ENCODE results near the gene DUSP16. TPM values are rescaled to one million over a fixed set of nuclear protein-coding genes. Genes with fewer than 3 reads are reported as not detected.
A peak's percentile ranks its signal among the peaks of the same experiment; 100 is the strongest.

DUSP16 gene
- total RNA-seq, 1 experiment from 2014 or later: 63.9 TPM

GRCh38 chr12:12540261-12541013 lies 22.2 kb downstream of the DUSP16 start:
- peaks cover 29% of the 10 kb centered on the region for H3K36me3 Mint-ChIP-seq (ENCODE audit: insufficient read depth, unreplicated experiment)
- Histone ChIP-seq H3K27me3 (replicated peaks; ENCODE audit: control insufficient read depth, insufficient read depth, low read length) (no peaks in the 10 kb centered on the region), H3K36me3 (ENCODE audit: control insufficient read depth, insufficient read depth, low read length) (no peaks in the 10 kb centered on the region), H3K9me3 (no peaks in the 10 kb centered on the region), H3K4me3 (ENCODE audit: low read depth, low read length) (no peak overlapping the region), H3K4me1 (peaks cover 21% of the 10 kb centered on the region)
- ChIA-PET POLR2A (interaction anchor here (0.6 kb wide), 1 partner anchor 135 kb away, joined by 3 read pairs; no protein-coding TSS in a partner anchor), CTCF (no interaction called here)
- H3K27me3 Mint-ChIP-seq (ENCODE audit: insufficient read depth, unreplicated experiment): no peaks in the 10 kb centered on the region
- H3K4me1 Mint-ChIP-seq (ENCODE audit: low read depth, unreplicated experiment): peaks cover 25% of the 10 kb centered on the region
- no peak overlapping the region for H3K4me3 Mint-ChIP-seq (ENCODE audit: unreplicated experiment)
- no TSS peak for BruUV-seq (replicated peaks)
- peak overlapping the region; percentile 6 for H3K27ac Mint-ChIP-seq (ENCODE audit: unreplicated experiment)
- intact Hi-C loops (cut with micrococcal nuclease; ENCODE audit: unreplicated experiment): no loop called here
- DNase-seq: no peak
- no peaks in the 10 kb centered on the region for H3K9me3 Mint-ChIP-seq (ENCODE audit: unreplicated experiment)
- TF ChIP-seq CTCF (IDR thresholded peaks at IDR 0.05; ENCODE audit: insufficient read depth in 1 of 2, low read depth in 1 of 2, low read length in 1 of 2, severe bottlenecking in 1 of 2, unreplicated experiment in 1 of 2): no peak

GRCh38 chr12:12539028-12539810 lies 23.4 kb downstream of the DUSP16 start:
- TF ChIP-seq CTCF (IDR thresholded peaks at IDR 0.05; ENCODE audit: insufficient read depth in 1 of 2, low read depth in 1 of 2, low read length in 1 of 2, severe bottlenecking in 1 of 2, unreplicated experiment in 1 of 2): no peak
- Mint-ChIP-seq H3K27me3 (ENCODE audit: insufficient read depth, unreplicated experiment) (no peaks in the 10 kb centered on the region), H3K27ac (ENCODE audit: unreplicated experiment) (no peak overlapping the region), H3K36me3 (ENCODE audit: insufficient read depth, unreplicated experiment) (peaks cover 30% of the 10 kb centered on the region), H3K4me3 (ENCODE audit: unreplicated experiment) (no peak overlapping the region), H3K9me3 (ENCODE audit: unreplicated experiment) (no peaks in the 10 kb centered on the region), H3K4me1 (ENCODE audit: low read depth, unreplicated experiment) (peaks cover 36% of the 10 kb centered on the region)
- no peak overlapping the region for H3K4me3 ChIP-seq (ENCODE audit: low read depth, low read length)
- no peak for DNase-seq
- POLR2A ChIA-PET: no interaction called here
- no TSS peak for BruUV-seq (replicated peaks)
- no peaks in the 10 kb centered on the region for H3K9me3 ChIP-seq
- intact Hi-C loops (cut with micrococcal nuclease; ENCODE audit: unreplicated experiment): no loop called here
- no peaks in the 10 kb centered on the region for H3K27me3 ChIP-seq (replicated peaks; ENCODE audit: control insufficient read depth, insufficient read depth, low read length)
- H3K4me1 ChIP-seq: peaks cover 30% of the 10 kb centered on the region
- CTCF ChIA-PET: interaction anchor here (0.7 to 1.0 kb wide), 2 partner anchors 13 to 82 kb away, joined by 4 read pairs; no protein-coding TSS in a partner anchor
- no peaks in the 10 kb centered on the region for H3K36me3 ChIP-seq (ENCODE audit: control insufficient read depth, insufficient read depth, low read length)

GRCh38 chr12:12538535-12538934 lies 24.1 kb downstream of the DUSP16 start:
- no peaks in the 10 kb centered on the region for H3K9me3 Mint-ChIP-seq (ENCODE audit: unreplicated experiment)
- no peak overlapping the region for H3K27ac Mint-ChIP-seq (ENCODE audit: unreplicated experiment)
- no TSS peak for BruUV-seq (replicated peaks)
- CTCF ChIA-PET: interaction anchor here (1.0 kb wide), 1 partner anchor 82 kb away, joined by 4 read pairs; no protein-coding TSS in a partner anchor
- no peak for DNase-seq
- no peak overlapping the region for H3K4me3 Mint-ChIP-seq (ENCODE audit: unreplicated experiment)
- Histone ChIP-seq H3K4me3 (ENCODE audit: low read depth, low read length) (no peak overlapping the region), H3K4me1 (peaks cover 31% of the 10 kb centered on the region), H3K36me3 (ENCODE audit: control insufficient read depth, insufficient read depth, low read length) (no peaks in the 10 kb centered on the region), H3K27me3 (replicated peaks; ENCODE audit: control insufficient read depth, insufficient read depth, low read length) (no peaks in the 10 kb centered on the region), H3K9me3 (no peaks in the 10 kb centered on the region)
- intact Hi-C loops (cut with micrococcal nuclease; ENCODE audit: unreplicated experiment): no loop called here
- peaks cover 35% of the 10 kb centered on the region for H3K36me3 Mint-ChIP-seq (ENCODE audit: insufficient read depth, unreplicated experiment)
- peaks cover 42% of the 10 kb centered on the region for H3K4me1 Mint-ChIP-seq (ENCODE audit: low read depth, unreplicated experiment)
- no peak for TF ChIP-seq CTCF (IDR thresholded peaks at IDR 0.05; ENCODE audit: insufficient read depth in 1 of 2, low read depth in 1 of 2, low read length in 1 of 2, severe bottlenecking in 1 of 2, unreplicated experiment in 1 of 2)
- POLR2A ChIA-PET: no interaction called here
- no peaks in the 10 kb centered on the region for H3K27me3 Mint-ChIP-seq (ENCODE audit: insufficient read depth, unreplicated experiment)
